HPDE6-E6E7 (cell line): ENCODE data around the gene MT1A.

Source experiments
- DNase-seq: peaks from one replicate; pipeline ENCODE4 v3.0.0; 2011; ENCODE audit warnings: missing footprints; ENCODE audit errors: extremely low spot score

Gene MT1A

GRCh38 chr16:56630134-56630533 lies 8.3 kb upstream of the MT1A start:
- no peak for DNase-seq

- no peak for DNase-seq
These were observed 7.3 kb upstream of the MT1A start for GRCh38 chr16:56631197-56631596.

DNA sequence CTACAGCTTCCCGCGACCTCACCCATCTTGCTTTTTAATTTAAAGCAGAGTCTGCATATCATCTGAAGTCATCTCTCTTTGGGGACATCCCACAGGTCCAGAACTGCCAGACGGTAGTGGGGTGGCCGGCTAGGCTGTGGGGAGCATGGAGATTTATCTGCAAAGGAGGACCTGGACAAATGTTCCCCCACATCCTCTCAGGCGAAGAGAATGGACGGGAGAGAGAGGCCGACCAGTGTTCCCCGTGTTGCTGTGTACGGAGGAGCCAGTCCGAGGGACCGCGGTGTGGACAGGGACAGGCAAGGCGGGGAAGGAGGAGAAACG lies 6.7 kb upstream of the MT1A start:
- DNase-seq, result no peak

- DNase-seq, result no peak
These were observed 6.2 kb upstream of the MT1A start, which contains the start of gene MT1M for GRCh38 chr16:56632156-56632847. MT1M (plus strand) TSS chr16:56632659; CDS start chr16:56632732, 73 bp downstream.

- no peak for DNase-seq
These were observed 5.6 kb upstream of the MT1A start for GRCh38 chr16:56632848-56633365.

- DNase-seq, result no peak
These were observed 4.9 kb upstream of the MT1A start for GRCh38 chr16:56633535-56633934.

GRCh38 chr16:56634715-56635440 lies 3.6 kb upstream of the MT1A start:
- no peak for DNase-seq

- no peak for DNase-seq
These were observed 3.0 kb upstream of the MT1A start for GRCh38 chr16:56635441-56635967.

DNA sequence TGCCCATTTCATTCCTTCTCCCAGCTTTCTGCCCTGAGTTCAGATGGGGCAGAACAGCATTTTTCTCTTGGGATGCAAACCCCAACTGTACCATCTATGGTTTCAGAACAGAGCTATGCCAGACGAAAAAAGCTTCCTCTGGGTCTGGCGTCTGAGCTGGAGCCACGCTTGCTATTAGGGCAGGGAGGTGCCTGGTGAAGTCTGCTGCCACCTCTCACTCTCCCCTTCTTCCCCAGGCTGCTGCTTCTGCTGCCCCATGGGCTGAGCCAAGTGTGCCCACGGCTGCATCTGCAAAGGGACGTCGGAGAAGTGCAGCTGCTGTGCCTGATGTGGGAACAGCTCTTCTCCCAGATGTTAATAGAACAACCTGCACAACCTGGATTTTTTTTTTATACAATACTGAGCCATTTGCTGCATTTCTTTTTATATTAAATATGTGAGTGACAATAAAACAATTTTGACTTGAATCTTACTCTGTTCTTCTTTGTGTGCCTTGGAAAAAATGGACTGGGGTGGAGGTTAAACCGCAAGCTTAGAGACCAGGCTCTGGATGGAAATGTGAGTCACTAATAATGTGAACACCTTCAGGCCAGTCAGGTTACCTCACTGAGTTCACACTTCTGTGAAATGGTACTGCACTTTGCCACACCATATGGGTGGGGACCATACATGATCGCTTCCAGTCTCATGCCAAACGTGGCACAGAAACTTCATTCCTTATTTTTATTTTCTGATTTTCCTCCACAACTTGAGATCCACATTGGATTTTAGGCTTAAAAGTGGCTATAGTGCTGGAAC lies 1.7 kb upstream of the MT1A start:
- DNase-seq, result no peak

GRCh38 chr16:56639045-56639444 lies 579 bp downstream of the MT1A start:
- no peak for DNase-seq

- DNase-seq, result no peak
These were observed 1.6 kb downstream of the MT1A start for GRCh38 chr16:56640076-56640475.

DNA sequence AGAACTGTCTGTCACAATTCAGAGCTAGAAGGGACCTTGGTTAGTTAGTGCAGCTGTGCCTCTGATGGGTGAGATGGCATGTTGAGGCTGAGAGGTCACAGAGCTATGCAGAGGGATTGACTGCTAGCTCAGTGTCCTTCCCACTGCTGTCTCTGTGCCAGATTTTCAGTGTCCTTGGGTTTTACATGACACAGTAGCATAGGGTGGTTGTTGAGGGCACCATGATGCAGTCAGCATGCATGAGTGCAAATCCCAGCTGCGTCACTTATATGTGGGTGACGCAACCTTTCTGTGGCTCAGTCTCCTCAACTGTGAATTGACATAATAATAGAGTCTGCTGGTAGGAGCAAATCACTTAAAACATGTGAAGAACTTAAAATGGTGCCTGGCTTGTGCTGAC lies 2.7 kb downstream of the MT1A start:
- no peak for DNase-seq

DNA sequence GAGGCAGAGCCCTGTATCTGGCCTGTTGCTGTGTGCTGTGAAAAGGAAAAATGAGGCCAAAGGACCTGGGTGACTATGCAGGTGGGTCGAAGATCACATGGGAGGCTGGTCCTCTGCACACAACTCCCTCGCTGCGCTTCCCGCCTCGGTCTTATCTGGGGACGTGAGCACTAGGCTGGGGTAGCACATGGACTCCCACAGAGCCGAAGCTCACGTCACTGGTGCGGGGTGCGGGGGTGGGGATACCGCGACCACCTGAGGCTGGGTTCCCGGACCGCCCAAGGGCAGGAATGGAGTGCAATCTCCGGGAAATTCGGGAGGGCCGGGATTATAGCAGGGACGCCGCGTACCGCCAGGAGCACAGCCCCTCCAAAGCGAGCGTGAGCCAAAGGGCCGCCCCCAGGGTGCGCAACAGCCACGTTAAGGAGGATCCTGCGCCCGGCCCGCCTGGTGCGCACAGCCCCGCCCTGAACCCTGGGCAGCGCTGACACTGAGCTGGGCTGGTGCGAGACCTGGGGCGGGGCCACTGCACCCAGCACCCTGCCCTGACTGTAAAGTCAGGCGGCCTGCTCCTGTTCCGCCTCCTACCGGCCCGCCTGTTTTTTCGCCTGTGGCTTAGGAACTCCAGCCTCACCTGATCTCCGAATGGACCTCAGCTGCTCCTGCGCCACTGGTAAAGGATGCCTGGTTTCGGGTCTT lies 4.8 kb downstream of the MT1A start:
- peak; percentile 79 for DNase-seq

- DNase-seq, result no peak
These were observed 5.4 kb downstream of the MT1A start for GRCh38 chr16:56643833-56644232.

DNA sequence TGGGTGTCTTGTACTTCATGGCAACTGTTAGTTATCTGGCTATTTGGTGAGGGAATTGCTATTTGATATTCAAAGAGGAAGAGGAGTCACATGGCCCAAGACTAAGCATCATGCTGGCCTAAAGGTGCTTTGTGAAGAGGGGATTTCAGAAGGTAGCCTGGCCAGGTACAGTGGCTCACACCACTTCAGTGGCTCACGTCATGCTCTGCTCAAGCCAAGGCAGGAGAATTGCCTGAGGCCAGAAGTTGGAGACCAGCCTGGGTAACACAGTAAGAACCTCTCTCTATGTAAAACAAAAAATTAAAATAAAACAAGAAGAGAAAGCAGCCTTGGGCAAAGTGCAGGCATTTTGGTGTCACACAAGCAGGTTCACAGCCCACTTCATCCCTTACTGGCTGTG lies 6.8 kb downstream of the MT1A start:
- DNase-seq, result no peak

GRCh38 chr16:56645838-56646237 lies 7.4 kb downstream of the MT1A start:
- no peak for DNase-seq

GRCh38 chr16:56647641-56648431 lies 9.4 kb downstream of the MT1A start:
- DNase-seq, result no peak

DNA sequence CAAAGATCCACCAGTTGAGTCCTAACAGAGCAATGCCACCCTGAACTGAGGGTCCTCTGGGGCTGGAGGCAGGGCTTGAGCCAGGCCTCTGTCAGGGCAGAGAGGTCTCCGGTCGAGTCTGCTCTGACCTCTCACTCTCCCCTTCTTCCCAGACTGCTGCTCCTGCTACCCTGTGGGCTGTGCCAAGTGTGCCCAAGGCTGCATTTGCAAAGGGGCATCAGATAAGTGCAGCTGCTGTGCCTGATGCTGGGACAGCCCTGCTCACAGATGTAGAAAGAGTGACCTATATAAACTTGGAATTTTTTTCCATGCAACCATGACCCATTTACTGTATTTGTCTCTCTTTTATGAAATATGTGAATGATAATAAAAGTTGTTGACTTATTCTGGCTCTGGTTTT lies 10.8 kb downstream of the MT1A start:
- no peak for DNase-seq

- DNase-seq, result peak; percentile 60
These were observed 11.4 kb downstream of the MT1A start for GRCh38 chr16:56649820-56650219.

DNA sequence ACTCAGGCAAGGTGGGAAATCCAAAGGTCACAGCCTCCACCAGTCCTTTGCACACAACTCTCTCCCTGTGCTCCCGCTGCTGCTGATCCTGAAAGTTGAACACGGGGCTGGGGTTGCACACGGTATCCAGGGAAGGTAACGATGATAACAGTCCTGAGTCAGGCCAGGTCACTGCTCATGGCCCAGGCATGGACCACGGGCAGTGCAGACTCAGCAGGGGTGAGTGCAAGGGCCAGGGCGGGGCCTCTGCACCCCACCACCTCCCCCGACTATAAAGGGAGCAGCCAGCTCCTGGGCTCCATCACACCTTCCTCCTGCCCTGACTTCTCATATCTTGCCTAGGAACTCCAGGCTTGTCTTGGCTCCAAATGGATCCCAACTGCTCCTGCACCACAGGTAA lies 13.1 kb downstream of the MT1A start, which contains the start of gene MT1B:
TSS of gene MT1B (plus strand) at position 301 of the 400 bp plus-strand sequence. CDS start at position 369, 68 bp downstream.
- DNase-seq, result no peak

DNA sequence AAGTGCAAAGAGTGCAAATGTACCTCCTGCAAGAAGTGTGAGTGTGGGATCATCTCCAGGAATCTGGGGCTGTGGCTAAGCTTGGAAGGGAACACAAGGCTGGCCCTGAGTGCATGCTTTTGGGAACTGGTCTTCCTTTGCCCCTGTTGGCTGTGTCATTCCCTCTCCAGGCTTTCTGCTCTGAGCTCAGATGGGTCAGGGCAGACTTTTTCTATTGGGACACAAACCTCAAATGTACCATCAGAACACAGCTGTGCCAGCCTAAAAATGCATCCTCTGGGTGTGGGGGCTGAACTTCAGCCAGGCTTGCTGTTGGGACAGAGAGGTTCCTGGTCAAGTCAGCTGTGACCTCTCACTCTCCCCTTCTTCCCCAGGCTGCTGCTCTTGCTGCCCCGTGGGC lies 14.1 kb downstream of the MT1A start:
- no peak for DNase-seq
